Measurements from ENCODE around the gene NODAL. TPM values are rescaled to one million over a fixed set of nuclear protein-coding genes. Genes with fewer than 3 reads are reported as not detected.

The NODAL gene
- total and polyA plus RNA-seq, 2 of the 4 experiments (the other 2 are of a cell fraction) = not detected

DNA sequence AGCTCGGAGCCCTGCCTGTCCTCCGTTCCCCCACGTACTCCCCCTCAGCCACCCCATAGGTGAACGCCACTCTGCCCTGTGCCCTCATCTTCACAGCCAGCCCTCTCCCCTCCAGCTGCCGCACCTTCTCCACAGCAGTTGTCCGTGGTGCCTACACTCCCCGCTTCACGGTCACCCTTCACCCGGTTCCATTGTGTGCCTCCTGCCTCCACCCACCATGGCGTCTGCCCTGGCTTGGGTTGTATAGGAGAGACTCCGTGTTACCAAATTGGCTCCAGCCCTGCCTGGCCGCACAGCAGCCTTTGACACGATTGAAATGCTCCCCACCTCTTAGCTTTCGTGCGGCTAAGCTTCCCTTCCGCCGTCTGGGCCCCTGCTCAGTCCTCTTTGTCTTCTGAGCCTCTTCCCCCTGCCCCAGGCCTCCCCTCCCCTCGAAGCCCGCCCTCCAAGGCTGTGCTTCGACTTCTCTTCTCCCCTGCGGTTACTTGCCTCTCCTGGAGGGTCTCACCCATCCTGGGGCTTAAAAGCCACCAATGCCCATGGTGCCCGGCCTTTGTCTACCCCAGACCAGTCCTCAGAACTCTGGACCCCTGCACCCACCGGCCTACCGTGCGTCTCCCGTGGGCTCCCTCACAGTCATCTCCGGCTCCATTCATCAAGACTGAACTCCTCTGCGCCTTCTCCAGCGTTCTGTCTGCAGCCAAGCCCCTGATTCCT is 18.5 kb upstream of the NODAL start (continued):
- TF ChIP-seq, protein P1, sequence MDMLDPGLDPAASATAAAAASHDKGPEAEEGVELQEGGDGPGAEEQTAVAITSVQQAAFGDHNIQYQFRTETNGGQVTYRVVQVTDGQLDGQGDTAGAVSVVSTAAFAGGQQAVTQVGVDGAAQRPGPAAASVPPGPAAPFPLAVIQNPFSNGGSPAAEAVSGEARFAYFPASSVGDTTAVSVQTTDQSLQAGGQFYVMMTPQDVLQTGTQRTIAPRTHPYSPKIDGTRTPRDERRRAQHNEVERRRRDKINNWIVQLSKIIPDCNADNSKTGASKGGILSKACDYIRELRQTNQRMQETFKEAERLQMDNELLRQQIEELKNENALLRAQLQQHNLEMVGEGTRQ (IDR thresholded peaks at IDR 0.05; ENCODE audit: low read depth, low read length) = no peak

DNA sequence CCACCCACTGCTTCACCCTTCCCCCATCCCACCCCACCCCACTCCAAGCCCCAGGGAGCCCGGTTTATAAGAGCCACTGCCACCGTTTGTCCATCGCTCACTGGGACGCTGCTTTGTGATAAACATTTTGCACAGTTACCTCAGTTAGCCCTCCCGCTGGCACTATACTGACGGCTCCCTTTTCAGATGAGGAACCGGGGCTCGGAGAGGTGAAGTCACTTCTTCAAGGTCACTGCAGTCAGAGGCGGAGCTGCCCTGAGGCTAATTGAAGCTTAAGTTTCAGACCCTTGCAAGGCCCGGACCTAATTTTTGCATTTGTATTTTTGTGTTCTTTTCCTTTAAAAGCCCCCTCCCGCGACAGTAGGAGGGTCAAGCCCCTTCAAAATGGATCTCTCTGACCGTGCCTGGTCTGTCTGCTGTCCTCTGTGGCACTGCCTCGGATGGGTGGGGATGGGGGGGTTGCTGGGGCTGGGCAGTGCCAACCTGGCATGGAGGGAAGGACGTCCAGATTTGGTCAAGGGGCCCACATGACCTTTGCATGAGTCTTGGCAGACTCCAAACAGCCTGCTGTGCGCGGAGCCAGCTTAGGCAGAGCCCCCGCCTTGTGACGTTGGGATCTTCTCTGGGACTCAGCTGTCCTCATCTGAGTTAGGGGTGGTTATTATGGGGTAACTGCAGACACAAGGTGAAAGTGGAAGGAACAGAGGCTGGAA is 17.7 kb upstream of the NODAL start:
- Histone ChIP-seq H3K4me2 (ENCODE audit: low read depth, low read length) (no peak overlapping the region), H3K36me3 (ENCODE audit: control insufficient read depth, insufficient read depth, low read length) (no peaks in the 10 kb centered on the region), H2BK20ac (ENCODE audit: low read depth, low read length) (no peak overlapping the region), H2AFZ (replicated peaks; ENCODE audit: low read length, poor library complexity) (peak overlapping the region; percentile 17), H3K9ac (ENCODE audit: low read depth, low read length) (no peak overlapping the region), H3K23ac (ENCODE audit: low read depth, low read length) (no peak overlapping the region), H3K9me1 (ENCODE audit: insufficient read depth, low read length) (no peaks in the 10 kb centered on the region; the same call in 1 of the 2 replicates), H4K8ac (ENCODE audit: low read depth in 2 of 2, low read length in 2 of 2) (no peak overlapping the region), H2AK5ac (ENCODE audit: low read depth, low read length) (no peak overlapping the region), H3K56ac (ENCODE audit: extremely low read depth, insufficient read depth, low read length) (no peak overlapping the region), H3K18ac (ENCODE audit: low read depth, low read length) (no peak overlapping the region), H3K27ac (ENCODE audit: insufficient read depth, low read length) (no peak overlapping the region), H2AK9ac (replicated peaks; ENCODE audit: low read depth, low read length, poor library complexity) (no peak overlapping the region), H4K5ac (ENCODE audit: low read depth, low read length) (no peak overlapping the region), H3K14ac (replicated peaks; ENCODE audit: low read depth, low read length) (no peak overlapping the region), H3K4me1 (ENCODE audit: control insufficient read depth, insufficient read depth, low read length) (peaks cover 2% of the 10 kb centered on the region; the same call in 1 of the 2 replicates), H2BK5ac (ENCODE audit: low read depth, low read length, poor library complexity, severe bottlenecking) (no peak overlapping the region), H3K4me3 (ENCODE audit: insufficient read depth, low read depth, low read length) (no peak overlapping the region), H2BK15ac (ENCODE audit: low read depth, low read length) (no peak overlapping the region), H4K91ac (ENCODE audit: insufficient read depth, low read depth, low read length) (no peak overlapping the region), H3K27me3 (ENCODE audit: control insufficient read depth, insufficient read depth, low read length) (peaks cover 32% of the 10 kb centered on the region), H3K4ac (ENCODE audit: low read depth, low read length) (no peak overlapping the region), H3K9me3 (ENCODE audit: control insufficient read depth, insufficient read depth, low read length) (no peaks in the 10 kb centered on the region), H4K20me1 (ENCODE audit: insufficient read depth, low read length) (no peaks in the 10 kb centered on the region), H2BK120ac (ENCODE audit: low read depth, low read length) (no peak overlapping the region), H3K79me1 (ENCODE audit: low read depth in 1 of 2, low read length in 2 of 2) (no peaks in the 10 kb centered on the region)
- WGBS, 2 experiments (ENCODE audit: extremely low coverage in 2 of 2, insufficient read length in 1 of 2) = 52% methylated on average over 8 of the region's 19 CpGs; no CpG with 5 or more reads in 1 of the 2 experiments
- ATAC-seq (ENCODE audit: low read depth) = no peak
- dilution Hi-C loops (cut with HindIII; ENCODE audit: low sequenced_read_pairs, unreplicated experiment) (no loop called here), intact Hi-C loops (cut with micrococcal nuclease) (no loop called here), in situ Hi-C loops (cut with MboI; ENCODE audit: low sequenced_read_pairs) (no loop called here)
- DNase-seq = no peak
- ChIA-PET POLR2A (ENCODE audit: unreplicated experiment) (no interaction called here), CTCF (no interaction called here)
- TF ChIP-seq CEBPB (IDR thresholded peaks at IDR 0.05; ENCODE audit: low read depth, low read length) = no peak
- no TSS peak for BruUV-seq (replicated peaks)

Measured in IMR-90 (cell line).